ENCODE results near the gene ST8SIA1. TPM values are rescaled to one million over a fixed set of nuclear protein-coding genes. Genes with fewer than 3 reads are reported as not detected.

ST8SIA1 gene
- total and polyA plus RNA-seq, 2 of the 4 experiments (the other 2 are of a cell fraction) = not detected

- no peak overlapping the region for H3K4me2 ChIP-seq (ENCODE audit: low read depth, low read length)
- no peak overlapping the region for H2BK120ac ChIP-seq (ENCODE audit: low read depth, low read length)
- H2BK5ac ChIP-seq (ENCODE audit: low read depth, low read length, poor library complexity, severe bottlenecking) = no peak overlapping the region
- no peaks in the 10 kb centered on the region for H3K36me3 ChIP-seq (ENCODE audit: control insufficient read depth, insufficient read depth, low read length)
- dilution Hi-C loops (cut with HindIII; ENCODE audit: low sequenced_read_pairs, unreplicated experiment) = no loop called here
- ChIA-PET CTCF (no interaction called here), POLR2A (ENCODE audit: unreplicated experiment) (no interaction called here)
- no peak overlapping the region for H4K91ac ChIP-seq (ENCODE audit: insufficient read depth, low read depth, low read length)
- H4K5ac ChIP-seq (ENCODE audit: low read depth, low read length) = no peak overlapping the region
- H4K8ac ChIP-seq (ENCODE audit: low read depth in 2 of 2, low read length in 2 of 2) = no peak overlapping the region
- no peak overlapping the region for H3K27ac ChIP-seq (ENCODE audit: insufficient read depth, low read length)
- no peaks in the 10 kb centered on the region for H3K9me3 ChIP-seq (ENCODE audit: control insufficient read depth, insufficient read depth, low read length)
- H3K27me3 ChIP-seq (ENCODE audit: control insufficient read depth, insufficient read depth, low read length) = peaks cover 17% of the 10 kb centered on the region; the same call in 1 of the 2 replicates
- in situ Hi-C loops (cut with MboI; ENCODE audit: low sequenced_read_pairs) = no loop called here
- no peaks in the 10 kb centered on the region for H3K9me1 ChIP-seq (ENCODE audit: insufficient read depth, low read length)
- no peak overlapping the region for H3K56ac ChIP-seq (ENCODE audit: extremely low read depth, insufficient read depth, low read length)
- TF ChIP-seq MAZ (IDR thresholded peaks at IDR 0.05; ENCODE audit: borderline replicate concordance, low read depth, low read length) (no peak), FOS (IDR thresholded peaks at IDR 0.05; ENCODE audit: low read depth, low read length) (no peak), BHLHE40 (IDR thresholded peaks at IDR 0.05; ENCODE audit: low read depth, low read length) (no peak), RCOR1 (IDR thresholded peaks at IDR 0.05; ENCODE audit: insufficient replicate concordance, low read length) (no peak), NFE2L2 (IDR thresholded peaks at IDR 0.05; ENCODE audit: low read depth, low read length) (no peak), POLR2A (IDR thresholded peaks at IDR 0.05; ENCODE audit: low read depth, low read length) (no peak), MAFK (IDR thresholded peaks at IDR 0.05; ENCODE audit: low read depth, low read length) (no peak), MXI1 (IDR thresholded peaks at IDR 0.05; ENCODE audit: borderline replicate concordance, low read depth, low read length) (no peak), RAD21 (IDR thresholded peaks at IDR 0.05; ENCODE audit: low read length) (no peak), SMC3 (IDR thresholded peaks at IDR 0.05; ENCODE audit: low read depth, low read length) (no peak), USF2 (IDR thresholded peaks at IDR 0.05; ENCODE audit: low read depth, low read length) (no peak), CHD1 (IDR thresholded peaks at IDR 0.05; ENCODE audit: low read depth, low read length) (no peak), RFX5 (IDR thresholded peaks at IDR 0.05; ENCODE audit: low read depth, low read length) (no peak), CTCF (conservative IDR thresholded peaks at IDR 0.05; ENCODE audit: low read depth, low read length) (no peak), ELK1 (IDR thresholded peaks at IDR 0.05; ENCODE audit: borderline replicate concordance, low read depth, low read length) (no peak), CEBPB (IDR thresholded peaks at IDR 0.05; ENCODE audit: low read depth, low read length) (no peak)
- ATAC-seq (ENCODE audit: low read depth) (no peak), DNase-seq (no peak)
- no peak overlapping the region for H2AFZ ChIP-seq (replicated peaks; ENCODE audit: low read length, poor library complexity)
- H2BK20ac ChIP-seq (ENCODE audit: low read depth, low read length) = no peak overlapping the region; the same call in 1 of the 2 replicates
- H3K18ac ChIP-seq (ENCODE audit: low read depth, low read length) = no peak overlapping the region
- no peak overlapping the region for H3K23ac ChIP-seq (ENCODE audit: low read depth, low read length)
- no peak overlapping the region for H2AK5ac ChIP-seq (ENCODE audit: low read depth, low read length)
- H2AK9ac ChIP-seq (replicated peaks; ENCODE audit: low read depth, low read length, poor library complexity) = no peak overlapping the region
- no peak overlapping the region for H3K9ac ChIP-seq (ENCODE audit: low read depth, low read length)
- H3K4ac ChIP-seq (ENCODE audit: low read depth, low read length) = no peak overlapping the region
- H3K14ac ChIP-seq (replicated peaks; ENCODE audit: low read depth, low read length) = no peak overlapping the region
- no peaks in the 10 kb centered on the region for H3K79me1 ChIP-seq (ENCODE audit: low read depth in 1 of 2, low read length in 2 of 2)
- no CpG with 5 or more reads among the region's 2 CpGs for WGBS, 2 experiments (ENCODE audit: extremely low coverage in 2 of 2, insufficient read length in 1 of 2)
- no peak overlapping the region for H3K4me3 ChIP-seq (ENCODE audit: insufficient read depth, low read depth, low read length)
- BruUV-seq (replicated peaks) = no TSS peak
- no peak overlapping the region for H2BK15ac ChIP-seq (ENCODE audit: low read depth, low read length)
- no peaks in the 10 kb centered on the region for H3K4me1 ChIP-seq (ENCODE audit: control insufficient read depth, insufficient read depth, low read length)
- no peaks in the 10 kb centered on the region for H4K20me1 ChIP-seq (ENCODE audit: insufficient read depth, low read length)
- intact Hi-C loops (cut with micrococcal nuclease) = no loop called here
Measured at GRCh38 chr12:22313963-22314330, 20.6 kb downstream of the ST8SIA1 start.
